ENCODE measurements around the gene TMEM187. TPM values are rescaled to one million over a fixed set of nuclear protein-coding genes. Genes with fewer than 3 reads are reported as not detected.

Gene TMEM187
- total RNA-seq, 1 donor from 2014 or later: 11.6 TPM

DNA sequence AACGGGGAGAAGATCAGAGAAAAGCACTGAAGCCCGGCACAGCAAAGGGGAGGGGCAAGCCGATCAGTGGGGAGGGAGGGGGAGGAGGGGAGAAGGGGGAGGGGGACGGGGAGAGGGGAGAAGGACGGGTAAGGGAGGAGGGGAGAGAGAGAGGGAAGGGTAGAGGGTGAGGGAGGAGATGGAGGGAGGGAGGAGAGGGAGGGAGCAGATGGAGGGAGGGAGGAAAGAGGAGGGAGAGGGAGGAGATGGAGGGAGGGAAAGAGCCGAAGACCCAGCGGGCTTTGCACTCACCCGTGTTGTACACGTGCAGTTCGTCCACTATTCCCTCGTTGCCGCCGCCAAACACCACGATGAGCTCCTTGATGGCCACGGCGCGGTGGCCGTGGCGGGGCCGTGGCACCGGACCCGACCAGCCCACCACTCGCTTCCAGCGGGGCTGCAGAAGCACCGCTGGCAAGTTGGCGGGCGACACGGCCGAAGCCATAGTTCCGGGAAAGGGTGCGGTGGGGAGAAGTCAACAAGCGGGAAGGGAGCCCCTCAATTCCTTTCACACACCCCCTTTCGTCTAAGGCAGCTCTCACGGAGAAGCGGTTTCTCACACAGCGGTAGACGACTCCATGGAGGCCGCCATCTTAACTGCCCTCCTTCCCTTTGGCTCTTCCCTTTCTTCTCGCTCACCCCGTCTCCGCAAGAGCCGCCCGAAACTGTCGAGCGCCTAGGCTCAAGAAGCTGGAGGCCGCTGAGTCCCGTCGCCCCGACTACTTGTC lies 2.0 kb upstream of the TMEM187 start:
- DNase-seq (ENCODE audit: low spot score) (peak; percentile 54), ATAC-seq (peak; percentile 17)

DNA sequence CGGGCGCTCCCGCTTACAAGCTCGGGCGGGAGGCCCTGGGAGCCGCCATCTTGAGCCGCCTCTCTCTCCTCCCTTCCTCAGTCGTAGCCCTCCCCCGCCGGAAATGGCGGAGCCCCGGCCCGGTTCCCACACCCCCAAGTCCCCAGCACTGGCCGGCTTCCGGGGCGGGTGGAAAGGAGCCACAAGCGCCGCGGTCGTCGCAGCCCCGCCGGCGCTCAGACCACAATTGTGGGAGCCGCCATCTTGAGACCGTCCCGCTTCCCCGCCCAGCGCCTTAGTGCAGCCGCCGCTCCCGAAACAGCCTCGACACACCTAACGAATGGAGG lies 1.5 kb upstream of the TMEM187 start:
- DNase-seq (ENCODE audit: low spot score): peak; percentile 87
- peak; percentile 67 for ATAC-seq

DNA sequence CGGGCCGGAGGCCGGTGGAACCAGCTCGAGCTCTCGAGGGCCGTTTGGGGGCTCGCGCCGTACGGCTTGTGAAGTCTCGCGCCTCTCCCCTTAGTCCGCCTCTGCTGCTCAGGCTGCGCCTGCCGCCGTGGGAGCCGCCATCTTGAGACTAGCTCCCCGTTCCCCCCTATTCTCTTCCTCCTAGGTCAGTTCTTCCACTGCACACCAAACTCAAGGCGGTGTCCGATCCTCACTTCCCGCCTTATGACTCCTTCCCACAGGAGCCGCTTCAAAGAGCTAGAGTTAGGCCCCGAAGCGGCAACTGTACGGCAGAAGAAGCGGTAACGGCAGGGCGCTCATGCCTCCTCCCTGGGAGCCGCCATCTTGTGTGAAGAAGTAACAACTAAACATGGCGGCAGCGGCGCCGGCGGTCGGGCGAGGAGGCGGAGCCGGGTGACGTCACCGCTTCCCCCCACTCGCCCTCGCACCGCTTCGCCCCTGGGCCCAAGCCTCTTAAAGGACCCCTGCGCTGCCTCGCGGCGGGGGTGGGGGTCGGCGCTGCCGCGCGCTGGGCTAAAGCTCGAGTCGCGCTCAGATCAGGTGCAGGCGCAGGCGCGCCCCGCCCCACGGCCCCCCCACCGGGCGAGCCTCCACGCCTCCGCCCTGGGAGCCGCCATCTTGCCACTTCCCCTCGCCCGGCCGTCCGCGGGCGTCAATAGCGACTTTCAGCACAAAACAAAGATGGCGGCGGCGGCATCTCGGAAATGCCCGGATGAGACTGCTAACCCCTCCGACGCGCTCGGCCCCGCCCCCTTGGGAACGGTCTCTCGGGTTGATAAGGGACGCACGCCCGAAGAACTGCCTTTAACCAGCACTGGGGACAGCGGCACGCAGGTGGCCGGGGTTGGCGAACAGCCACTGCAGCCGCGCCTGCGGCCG lies 845 bp upstream of the TMEM187 start, which contains the start of gene HCFC1:
TSS of gene HCFC1 (minus strand) at position 369 of the 918 bp plus-strand sequence. CDS start 978 bp downstream, outside the sequence.
- ATAC-seq (peak; percentile 64), DNase-seq (ENCODE audit: low spot score) (peak; percentile 89)

- ATAC-seq (no peak), DNase-seq (ENCODE audit: low spot score) (no peak)
These were observed 811 bp downstream of the TMEM187 start for GRCh38 chrX:153973127-153974002.

DNA sequence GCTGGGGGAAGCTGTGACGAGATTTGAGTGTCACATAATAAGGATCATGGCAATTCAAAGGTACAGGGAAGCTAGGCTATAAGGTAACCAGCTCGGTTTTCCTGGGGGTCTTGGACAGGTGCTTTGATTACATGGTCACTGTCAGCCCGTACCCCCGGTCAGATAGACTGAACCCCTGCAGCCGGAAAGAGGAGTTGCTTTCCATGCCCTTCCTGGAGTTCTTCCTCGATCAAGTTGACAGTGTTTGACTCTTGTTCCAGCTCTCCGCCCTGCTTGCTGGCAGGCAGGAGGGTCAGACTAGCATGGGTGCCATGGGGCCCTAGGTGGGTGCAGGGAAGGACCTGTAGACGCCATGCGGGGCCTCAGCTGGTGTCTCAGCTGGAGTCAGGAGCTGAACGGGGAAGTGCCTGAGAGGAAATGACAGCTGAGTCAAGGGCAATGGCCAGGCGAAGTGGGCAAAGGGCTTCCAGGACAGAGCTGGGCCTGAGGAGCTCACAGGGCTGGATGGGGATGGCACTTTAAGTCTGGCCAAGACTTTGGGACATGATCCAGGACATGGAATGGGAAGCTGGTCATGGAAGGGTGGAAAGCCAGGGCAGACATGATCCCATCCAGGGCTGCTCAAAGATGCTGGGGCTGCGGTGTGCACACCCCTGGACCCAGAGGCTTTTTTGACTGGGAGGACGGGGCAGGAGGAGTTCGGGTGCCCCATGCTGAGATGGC lies 1.6 kb downstream of the TMEM187 start:
- ATAC-seq (no peak), DNase-seq (ENCODE audit: low spot score) (no peak)

DNA sequence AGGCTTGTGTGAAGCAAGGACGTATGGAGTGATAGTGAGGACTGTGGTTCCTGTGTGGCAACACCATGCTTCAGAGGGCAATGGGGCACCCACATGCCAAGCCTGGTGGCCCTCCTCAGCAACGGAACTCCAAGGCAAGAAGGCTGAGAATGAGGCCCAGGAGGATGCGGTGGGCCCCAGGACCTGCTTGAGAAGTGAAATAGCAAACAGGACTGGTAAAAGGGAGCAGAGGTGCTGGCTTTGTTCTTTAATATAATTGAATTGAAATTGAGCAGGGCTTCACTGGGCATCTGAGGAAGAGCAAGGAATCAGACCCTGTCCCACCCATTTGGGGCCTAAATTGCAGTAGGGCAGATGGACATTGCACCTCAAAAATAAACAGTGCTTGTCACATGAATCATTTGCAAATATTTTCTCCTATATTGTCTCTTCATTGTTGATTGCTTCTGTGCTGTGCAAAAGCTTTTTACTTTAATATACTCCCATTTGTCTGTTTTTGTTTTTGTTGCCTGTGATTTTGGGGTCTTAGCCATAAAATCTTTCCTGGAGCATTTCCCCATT lies 2.3 kb downstream of the TMEM187 start:
- ATAC-seq: no peak
- no peak for DNase-seq (ENCODE audit: low spot score)

GRCh38 chrX:153980394-153980793 lies 7.8 kb downstream of the TMEM187 start:
- ATAC-seq (peak; percentile 75), DNase-seq (ENCODE audit: low spot score) (peak; percentile 55)

- ATAC-seq: no peak
- DNase-seq (ENCODE audit: low spot score): no peak
These were observed 8.7 kb downstream of the TMEM187 start for GRCh38 chrX:153981231-153981630.

DNA sequence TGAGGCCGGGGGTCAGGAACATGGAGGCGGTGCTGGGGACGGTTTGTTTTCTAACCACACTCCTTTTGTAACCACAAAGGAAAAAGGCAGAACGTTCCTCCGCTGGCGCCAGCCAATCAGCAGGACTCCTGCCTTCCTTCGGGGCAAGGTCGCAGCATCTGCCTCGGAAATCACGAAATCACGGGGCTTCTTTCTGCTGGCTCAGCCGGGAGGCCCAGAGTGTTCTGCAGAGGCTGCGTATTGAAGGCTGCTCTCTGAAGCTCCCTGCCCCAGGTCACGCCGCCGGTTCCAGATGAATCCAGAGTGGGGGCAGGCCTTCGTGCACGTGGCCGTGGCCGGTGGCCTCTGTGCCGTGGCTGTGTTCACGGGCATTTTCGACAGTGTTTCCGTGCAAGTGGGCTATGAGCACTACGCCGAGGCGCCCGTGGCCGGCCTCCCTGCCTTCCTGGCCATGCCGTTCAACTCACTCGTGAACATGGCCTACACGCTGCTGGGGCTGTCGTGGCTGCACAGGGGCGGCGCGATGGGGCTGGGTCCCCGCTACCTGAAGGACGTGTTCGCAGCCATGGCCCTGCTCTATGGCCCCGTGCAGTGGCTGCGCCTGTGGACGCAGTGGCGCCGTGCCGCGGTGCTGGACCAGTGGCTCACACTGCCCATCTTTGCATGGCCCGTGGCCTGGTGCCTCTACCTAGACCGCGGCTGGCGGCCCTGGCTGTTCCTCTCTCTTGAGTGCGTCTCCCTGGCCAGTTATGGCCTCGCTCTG lies 9.4 kb downstream of the TMEM187 start:
- ATAC-seq (no peak), DNase-seq (ENCODE audit: low spot score) (no peak)

- ATAC-seq (no peak), DNase-seq (ENCODE audit: low spot score) (no peak)
These were observed 10.8 kb downstream of the TMEM187 start for GRCh38 chrX:153983321-153983801.

GRCh38 chrX:153984351-153985178 lies 12.0 kb downstream of the TMEM187 start:
- ATAC-seq: peak; percentile 57

DNA sequence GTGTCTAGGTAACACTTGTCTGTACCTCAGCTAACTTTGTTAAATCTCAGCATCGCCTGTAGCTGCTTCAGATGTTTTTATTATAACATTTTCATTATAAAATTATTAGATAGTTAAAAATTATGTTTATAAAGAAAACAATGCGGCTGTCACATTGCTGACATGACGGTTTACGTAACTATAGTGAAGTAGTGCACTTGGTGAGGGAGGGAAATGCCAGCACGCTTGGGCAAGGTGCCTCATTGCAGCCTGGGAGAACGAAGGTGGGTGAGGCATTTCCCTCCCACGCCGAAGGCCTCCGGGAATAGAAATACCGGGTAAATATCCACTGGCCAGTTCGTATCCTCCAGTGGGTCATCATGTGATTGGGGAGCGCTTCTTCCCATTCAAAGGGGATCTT lies 15.9 kb downstream of the TMEM187 start:
- no peak for ATAC-seq
- no peak for DNase-seq (ENCODE audit: low spot score)

More at GRCh38 chrX:153984351-153985178, 12.0 kb downstream of the TMEM187 start:
- DNase-seq (ENCODE audit: low spot score): peak; percentile 80

- no peak for DNase-seq (ENCODE audit: low spot score)
- no peak for ATAC-seq
These were observed 17.6 kb downstream of the TMEM187 start for GRCh38 chrX:153989973-153990655.

DNA sequence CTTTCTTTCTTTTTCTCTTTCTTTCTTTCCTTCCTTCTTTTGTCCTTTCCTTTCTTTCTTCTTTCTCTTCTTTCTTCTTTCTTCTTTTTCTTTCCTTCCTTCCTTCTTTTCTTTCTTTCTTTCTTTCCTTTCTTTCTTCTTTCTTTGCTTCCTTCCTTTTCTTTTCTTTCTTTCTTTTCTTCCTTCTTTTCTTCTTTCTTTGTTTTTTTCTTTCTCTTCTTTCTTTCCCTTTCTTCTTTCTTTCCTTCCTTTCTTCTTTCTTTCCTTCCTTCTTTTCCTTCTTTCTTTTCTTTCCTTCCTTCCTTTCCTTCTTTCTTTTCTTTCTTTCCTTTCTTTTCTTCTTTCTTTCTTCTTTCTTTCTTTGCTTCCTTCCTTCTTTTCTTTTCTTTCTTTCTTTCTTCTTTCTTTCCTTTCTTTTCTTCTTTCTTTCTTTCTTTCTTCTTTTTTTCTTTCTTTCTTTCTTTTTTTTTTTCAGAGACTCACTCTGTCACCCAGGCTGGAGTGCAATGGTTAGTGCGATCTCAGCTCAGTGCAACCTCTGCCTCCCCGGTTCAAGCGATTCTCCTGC lies 18.5 kb downstream of the TMEM187 start:
- ATAC-seq: no peak
- no peak for DNase-seq (ENCODE audit: low spot score)

DNA sequence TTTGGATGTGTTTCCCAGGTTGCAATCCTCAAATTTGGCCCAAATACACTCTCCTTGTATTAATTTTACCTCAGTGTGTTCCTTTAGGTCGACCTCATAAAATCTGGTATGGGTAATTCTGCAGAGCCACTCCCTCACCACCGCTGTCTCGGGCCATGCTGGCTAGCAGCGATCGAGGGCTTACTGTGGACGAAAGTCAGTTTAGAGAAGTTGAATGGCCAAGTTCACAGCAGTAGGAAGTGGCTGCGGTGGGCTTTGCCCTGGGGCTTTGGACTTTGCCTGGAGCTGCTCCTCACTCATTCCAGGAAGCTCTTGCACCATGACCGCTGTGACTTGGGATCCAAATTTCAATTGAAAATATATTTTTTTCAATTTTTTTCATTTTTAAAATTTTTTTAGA lies 19.6 kb downstream of the TMEM187 start:
- ATAC-seq (no peak), DNase-seq (ENCODE audit: low spot score) (no peak)

DNA sequence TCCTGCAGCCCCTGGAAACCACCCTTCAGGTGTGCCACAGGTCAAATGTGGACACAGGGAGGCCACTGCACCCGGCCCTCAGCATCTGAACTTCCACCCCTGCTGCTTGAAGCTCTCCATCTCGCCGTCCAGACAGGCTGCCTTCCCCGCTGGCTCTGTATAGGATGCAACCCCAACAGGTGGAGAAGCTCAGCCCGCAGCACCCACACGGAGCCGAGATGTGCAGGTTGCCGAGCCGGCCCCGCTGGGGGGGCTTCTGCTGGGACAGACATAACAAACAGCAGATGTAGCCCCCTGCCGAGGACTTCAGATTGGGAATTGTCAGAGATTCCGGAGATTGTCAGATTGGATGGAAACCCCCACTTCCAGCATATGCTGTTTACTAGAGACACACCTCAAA lies 20.5 kb downstream of the TMEM187 start:
- no peak for DNase-seq (ENCODE audit: low spot score)
- ATAC-seq: no peak

DNA sequence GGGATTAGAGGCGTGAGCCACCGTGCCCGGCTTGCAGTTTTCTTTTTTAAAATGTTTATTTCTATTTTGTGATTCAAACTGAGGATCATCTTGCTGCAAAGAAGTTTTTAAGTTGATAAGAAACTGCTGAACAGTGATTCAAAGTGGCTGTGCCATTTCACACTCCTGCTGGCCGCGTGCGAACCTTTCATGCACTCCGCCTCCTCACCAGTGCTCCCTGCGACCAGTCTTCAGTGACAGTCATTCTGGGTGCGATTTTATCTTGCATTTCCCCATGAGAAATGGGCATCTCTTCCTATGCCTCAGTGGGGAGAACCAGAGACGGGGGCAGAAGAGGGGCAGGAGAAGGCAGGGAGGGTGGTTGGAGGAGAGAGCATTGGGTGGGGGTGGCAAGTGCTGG lies 21.4 kb downstream of the TMEM187 start:
- ATAC-seq: no peak

More for the DNA sequence above, 21.4 kb downstream of the TMEM187 start:
- DNase-seq (ENCODE audit: low spot score): no peak

All from left lobe of liver (tissue), 2 donors.